ENCODE results near the gene SPSB4. TPM values are rescaled to one million over a fixed set of nuclear protein-coding genes. Genes with fewer than 3 reads are reported as not detected.
A peak's percentile ranks its signal among the peaks of the same experiment; 100 is the strongest.

Gene SPSB4
- polyA plus RNA-seq, 3 donors = 13.8 to 20.0 (median 15.8) TPM

DNA sequence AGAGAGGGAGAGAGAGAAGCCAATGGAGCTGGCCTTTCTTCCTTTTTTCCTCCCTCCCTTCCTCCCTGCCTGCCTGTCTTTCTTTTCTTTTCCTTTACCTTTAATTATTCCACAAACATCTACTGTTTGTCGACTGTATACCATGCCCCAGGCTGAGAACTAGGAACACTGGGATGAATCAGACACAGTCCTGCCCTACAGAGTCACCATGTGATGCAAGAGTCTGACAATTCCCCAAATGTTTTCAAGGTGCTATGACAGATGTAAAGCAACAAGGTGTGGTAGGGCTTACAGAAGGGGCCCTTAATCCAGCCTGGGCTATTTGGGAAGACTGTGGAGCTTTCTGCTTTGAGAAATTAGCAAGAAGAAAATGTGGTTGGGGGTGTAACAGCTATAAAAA lies 4.0 kb upstream of the SPSB4 start:
- no peak for DNase-seq (ENCODE audit: extremely low read depth in 1 of 11, low read depth in 9 of 11, low spot score in 4 of 11)

DNA sequence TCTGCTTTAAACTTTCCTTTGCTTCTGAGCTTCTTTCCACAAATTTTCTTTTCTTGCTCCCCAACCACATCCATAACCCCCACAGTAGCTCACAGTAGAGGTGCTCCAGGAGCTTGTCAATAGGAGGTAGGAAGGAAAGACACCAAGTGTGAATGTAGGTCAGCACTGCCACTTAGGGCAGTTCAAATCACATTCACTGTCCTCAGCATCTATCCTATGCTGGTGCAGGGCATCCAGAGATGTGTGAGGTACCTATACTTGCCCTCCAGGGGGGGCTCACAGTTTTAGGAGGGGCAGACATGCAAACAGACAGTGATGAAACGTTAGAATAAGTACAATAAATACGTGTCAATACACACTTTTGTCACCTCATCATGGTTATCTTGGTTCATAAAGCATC lies 1.5 kb upstream of the SPSB4 start:
- DNase-seq (ENCODE audit: extremely low read depth in 1 of 11, low read depth in 9 of 11, low spot score in 4 of 11) = no peak

DNA sequence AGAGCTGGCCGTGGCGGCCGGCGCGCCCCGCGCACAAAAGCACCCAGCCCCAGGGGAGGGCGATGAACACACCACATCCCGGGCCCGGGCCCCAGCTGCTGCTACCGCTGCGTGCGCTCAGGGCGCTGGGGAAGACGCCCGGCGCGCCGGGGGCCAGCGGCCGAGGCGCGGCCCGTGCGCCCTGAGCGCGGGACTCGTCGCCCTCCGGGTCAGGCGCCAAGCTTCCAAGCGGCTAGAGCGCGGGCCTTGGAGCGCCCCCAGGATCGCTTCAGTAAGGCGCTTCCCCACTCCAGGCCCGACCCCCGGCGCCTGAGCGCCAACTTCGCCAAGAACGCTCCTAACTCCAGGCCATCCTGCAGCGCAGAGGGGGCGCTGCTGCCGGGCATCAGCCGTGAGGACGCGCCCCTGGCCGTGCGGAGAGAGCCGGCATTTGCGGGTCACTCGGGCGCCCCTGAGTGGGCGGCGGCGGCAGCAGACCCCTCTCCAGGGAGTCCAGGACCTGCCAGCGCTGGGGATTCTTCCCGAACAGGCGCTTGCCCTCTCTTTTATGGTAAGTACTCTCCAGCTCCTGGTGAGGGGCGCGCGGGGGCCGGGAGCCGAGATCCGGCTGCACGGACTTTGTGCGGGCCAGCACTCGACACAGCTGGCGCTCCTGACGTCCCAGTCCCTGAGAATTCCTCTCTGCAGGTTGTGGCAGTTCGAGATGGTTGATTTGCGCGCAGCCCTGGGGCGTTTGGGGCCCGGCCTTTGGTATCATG lies 475 bp downstream of the SPSB4 start:
- DNase-seq (ENCODE audit: extremely low read depth in 1 of 11, low read depth in 9 of 11, low spot score in 4 of 11) = peak in 4 of 11 donors; percentile 44 to 59 (median 48)

- peak in 5 of 11 donors; percentile 38 to 69 (median 44) for DNase-seq (ENCODE audit: extremely low read depth in 1 of 11, low read depth in 9 of 11, low spot score in 4 of 11)
Observed at GRCh38 chr3:141052201-141053069, 1.3 kb downstream of the SPSB4 start.

DNA sequence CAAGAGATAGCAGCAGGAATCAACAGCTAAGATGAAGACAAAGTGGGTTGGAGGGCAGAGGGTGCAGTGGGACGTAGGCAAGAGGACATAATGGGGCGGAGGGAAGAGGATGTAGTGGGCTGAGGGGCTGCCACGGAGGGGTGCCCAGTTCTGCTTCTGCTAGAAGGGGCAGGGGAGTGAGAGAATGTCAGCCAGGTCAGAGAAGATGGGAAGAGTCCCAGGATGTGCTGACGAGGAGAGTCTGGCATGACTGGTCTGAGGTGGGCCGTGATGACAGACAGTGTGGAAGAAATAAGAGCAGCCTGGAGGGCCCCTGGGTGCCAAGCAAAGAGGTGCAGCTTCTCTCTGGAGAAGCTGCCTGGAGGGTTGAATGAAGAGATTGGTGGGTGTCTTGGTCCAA lies 4.0 kb downstream of the SPSB4 start:
- DNase-seq (ENCODE audit: extremely low read depth in 1 of 11, low read depth in 9 of 11, low spot score in 4 of 11) = no peak

- no peak for DNase-seq (ENCODE audit: extremely low read depth in 1 of 11, low read depth in 9 of 11, low spot score in 4 of 11)
Observed at GRCh38 chr3:141055536-141056445, 4.6 kb downstream of the SPSB4 start.

DNA sequence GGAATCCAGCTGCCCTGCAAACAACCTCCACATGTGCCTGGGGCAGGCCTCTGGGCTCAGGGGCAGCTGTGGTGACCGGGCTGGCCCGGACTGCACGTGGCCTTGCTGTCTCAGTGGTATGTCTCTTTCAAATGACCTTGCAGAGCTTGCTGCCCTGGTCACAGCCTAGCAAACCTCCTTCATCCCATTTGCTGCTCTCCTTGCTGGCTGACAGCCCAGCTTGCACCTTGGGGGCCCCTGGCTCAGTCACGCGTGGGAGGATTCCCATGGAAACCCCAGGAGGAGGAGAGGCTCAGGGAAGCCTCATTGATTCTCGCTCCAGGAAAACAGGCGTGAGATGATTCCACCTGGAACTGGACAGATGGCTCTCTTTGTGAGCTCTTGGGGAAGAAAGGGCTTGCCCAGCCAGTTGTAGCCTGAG lies 5.6 kb downstream of the SPSB4 start:
- peak in 7 of 11 donors; percentile 41 to 76 (median 63) for DNase-seq (ENCODE audit: extremely low read depth in 1 of 11, low read depth in 9 of 11, low spot score in 4 of 11)

- DNase-seq (ENCODE audit: extremely low read depth in 1 of 11, low read depth in 9 of 11, low spot score in 4 of 11) = no peak
Observed at GRCh38 chr3:141057436-141057835, 6.3 kb downstream of the SPSB4 start.

GRCh38 chr3:141057946-141058800 lies 7.0 kb downstream of the SPSB4 start:
- DNase-seq (ENCODE audit: extremely low read depth in 1 of 11, low read depth in 9 of 11, low spot score in 4 of 11) = no peak

- no peak for DNase-seq (ENCODE audit: extremely low read depth in 1 of 11, low read depth in 9 of 11, low spot score in 4 of 11)
Observed at GRCh38 chr3:141058996-141059395, 7.8 kb downstream of the SPSB4 start.

GRCh38 chr3:141059816-141060215 lies 8.7 kb downstream of the SPSB4 start:
- no peak for DNase-seq (ENCODE audit: extremely low read depth in 1 of 11, low read depth in 9 of 11, low spot score in 4 of 11)

DNA sequence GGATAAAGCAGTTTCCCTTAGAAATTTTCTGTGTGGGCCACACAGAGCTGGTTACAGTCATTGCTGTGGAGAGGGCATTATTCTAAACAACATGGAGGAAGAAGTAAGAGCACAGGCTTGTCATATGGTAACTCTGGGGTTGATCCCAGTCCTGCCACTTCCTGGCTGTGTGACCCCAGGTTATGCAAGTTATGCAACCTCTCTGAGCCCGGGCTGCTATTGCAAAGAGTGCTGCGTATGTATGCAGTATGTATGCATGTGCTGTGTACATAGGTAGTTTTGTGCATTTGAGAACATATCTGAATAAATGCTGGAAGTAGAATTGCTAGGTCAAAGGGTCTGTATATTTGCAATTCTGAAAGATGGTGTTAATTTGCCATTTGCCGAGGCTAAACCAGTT lies 9.2 kb downstream of the SPSB4 start:
- DNase-seq (ENCODE audit: extremely low read depth in 1 of 11, low read depth in 9 of 11, low spot score in 4 of 11) = no peak

- DNase-seq (ENCODE audit: extremely low read depth in 1 of 11, low read depth in 9 of 11, low spot score in 4 of 11) = no peak
Observed at GRCh38 chr3:141063831-141064230, 12.7 kb downstream of the SPSB4 start.

GRCh38 chr3:141064255-141064926 lies 13.2 kb downstream of the SPSB4 start:
- no peak for DNase-seq (ENCODE audit: extremely low read depth in 1 of 11, low read depth in 9 of 11, low spot score in 4 of 11)

DNA sequence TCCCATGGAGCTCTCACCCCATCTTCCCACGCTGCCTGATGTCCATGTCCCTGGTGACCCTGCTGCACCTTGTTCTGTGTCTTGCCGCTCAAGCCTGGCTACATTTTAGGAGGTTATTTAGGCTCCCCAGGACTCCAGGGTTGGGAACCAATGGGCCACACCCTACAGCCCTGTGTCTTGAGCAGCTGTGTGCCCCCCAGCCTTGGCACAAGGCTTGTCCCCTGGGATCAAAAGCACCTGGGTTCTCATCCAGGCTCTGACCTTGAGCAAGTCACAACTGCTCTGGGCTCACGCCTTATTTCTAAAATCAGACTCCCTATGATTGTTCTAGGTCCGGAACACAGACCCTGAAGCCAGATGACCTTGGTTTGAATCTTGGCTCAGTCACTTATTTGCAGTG lies 14.1 kb downstream of the SPSB4 start:
- DNase-seq (ENCODE audit: extremely low read depth in 1 of 11, low read depth in 9 of 11, low spot score in 4 of 11) = no peak

GRCh38 chr3:141065841-141066805 lies 15.0 kb downstream of the SPSB4 start:
- no peak for DNase-seq (ENCODE audit: extremely low read depth in 1 of 11, low read depth in 9 of 11, low spot score in 4 of 11)

Data from renal cortex interstitium (tissue), 11 donors.